GM12878 (cell line): ENCODE results near the gene MAP4K5. TPM values are rescaled to one million over a fixed set of nuclear protein-coding genes. Genes with fewer than 3 reads are reported as not detected.

Experiments used
- ATAC-seq: fragments of 200-7000 bp; cut with Tn5 transposase; 3 replicates; pipeline ENCODE4 v1.9.1; 2020; ENCODE audit warnings: mild to moderate bottlenecking, moderate library complexity
- BruUV-seq: library from RNA; stranded (reverse); fragments of 400-500 nt; replicated peaks from 2 replicates; lab custom pipeline; 2021; lab: Mats Ljungman, UMichigan
- CTCF ChIA-PET: fragments of 300-600 bp; sonication (Branson Sonifier 250); formaldehyde crosslinking; extraction: SDS; loops from one replicate; lab custom pipeline; 2021; ENCODE audit warnings: inconsistent platforms; lab: Yijun Ruan, JAX
- POLR2A ChIA-PET: fragments of 350-600 bp; formaldehyde crosslinking; extraction: SDS; loops from one replicate; lab custom pipeline; 2021; ENCODE audit warnings: inconsistent platforms; lab: Charles Lee
- RAD21 ChIA-PET: fragments of 300-600 bp; sonication (Branson Sonifier 250); formaldehyde crosslinking; loops from one replicate; lab custom pipeline; 2023; ENCODE audit warnings: antibody characterized with exemption; ENCODE audit not compliant: unreplicated experiment; lab: Charles Lee
- SMC1A ChIA-PET: fragments of 300-600 bp; sonication (Branson Sonifier 250); formaldehyde crosslinking; loops from one replicate; lab custom pipeline; 2023; ENCODE audit not compliant: unreplicated experiment, uncharacterized antibody; lab: Charles Lee
- DNase-seq: peaks from one replicate; pipeline ENCODE4 v3.0.0-alpha.2; 2011; ENCODE audit warnings: low read depth, low spot score
- FAIRE-seq: peaks from 3 replicates; lab custom pipeline; 2011; peaks lifted over from hg19 to GRCh38; lab: Jason Lieb, UNC
- H2AFZ ChIP-seq: 2 replicates; pipeline ENCODE4 v1.6.0; 2011; ENCODE audit warnings: low read depth, low read length, control low read depth; ENCODE audit not compliant: control insufficient read depth
- H3K27ac ChIP-seq: 2 replicates; pipeline ENCODE4 v1.5.1; 2011; ENCODE audit warnings: control low read depth; ENCODE audit not compliant: control insufficient read depth, insufficient read depth
- H3K27me3 ChIP-seq, 2 experiments: replicated peaks in 1 of 2; 2 replicates each; pipeline versions ENCODE4 v1.6.0 to v1.6.1; 2011; ENCODE audit warnings: low read length in 1 of 2; ENCODE audit not compliant: control insufficient read depth in 2 of 2, insufficient read depth in 2 of 2
- H3K36me3 ChIP-seq, 2 experiments: 2 replicates each; pipeline ENCODE4 v1.5.1; 2011; ENCODE audit warnings: low read length in 1 of 2; ENCODE audit not compliant: control insufficient read depth in 2 of 2, insufficient read depth in 2 of 2
- H3K4me1 ChIP-seq: 2 replicates; pipeline ENCODE4 v1.6.1; 2011; ENCODE audit warnings: mild to moderate bottlenecking, low read length, moderate library complexity, mixed read lengths; ENCODE audit not compliant: control insufficient read depth, insufficient read depth
- H3K4me2 ChIP-seq: 2 replicates; pipeline ENCODE4 v1.6.0; 2011; ENCODE audit warnings: control low read depth; ENCODE audit not compliant: control insufficient read depth, insufficient read depth
- H3K4me3 ChIP-seq: fragments of 200-600 bp; sonication (generic); 2 replicates; pipeline ENCODE4 v1.5.1; 2016
- H3K79me2 ChIP-seq: 2 replicates; pipeline ENCODE4 v1.6.0; 2011; ENCODE audit warnings: low read length; ENCODE audit not compliant: control insufficient read depth, insufficient read depth
- H3K9ac ChIP-seq: 2 replicates; pipeline ENCODE4 v1.8.0; 2011; ENCODE audit warnings: low read length, control low read depth, mixed read lengths; ENCODE audit not compliant: control insufficient read depth, insufficient read depth
- H3K9me3 ChIP-seq: replicated peaks from 3 replicates; pipeline ENCODE4 v1.5.1; 2011; ENCODE audit warnings: mild to moderate bottlenecking, low read length; ENCODE audit not compliant: control insufficient read depth, insufficient read depth
- H4K20me1 ChIP-seq: 2 replicates; pipeline ENCODE4 v1.6.0; 2011; ENCODE audit not compliant: control insufficient read depth, insufficient read depth
- CHD4 ChIP-seq: fragments of 200-600 bp; sonication (generic); IDR thresholded peaks from 2 replicates; pipeline ENCODE4 v1.6.1; 2016; ENCODE audit warnings: mild to moderate bottlenecking
- GATAD2B ChIP-seq: fragments of 450-650 bp; conservative IDR thresholded peaks from 2 replicates; pipeline ENCODE4 v1.6.1; 2017; ENCODE audit warnings: low read depth, mild to moderate bottlenecking, moderate library complexity
- IKZF2 ChIP-seq, 2 experiments: fragments of 450-650 bp; IDR thresholded peaks; 2 replicates each; pipeline ENCODE4 v1.6.1; 2017; ENCODE audit warnings: mild to moderate bottlenecking in 2 of 2, moderate library complexity in 2 of 2
- IRF4 ChIP-seq: IDR thresholded peaks from 2 replicates; pipeline ENCODE4 v1.6.1; 2011; ENCODE audit warnings: low read depth, low read length
- POLR2A ChIP-seq: IDR thresholded peaks from 2 replicates; pipeline ENCODE4 v1.6.1; 2011; ENCODE audit warnings: low read depth, mild to moderate bottlenecking, low read length
- WGBS: methylation state at CpG from one replicate; pipeline ENCODE4 v1.1.6; 2016; ENCODE audit warnings: low lambda C conversion rate; ENCODE audit not compliant: insufficient replicate concordance, insufficient coverage; ENCODE audit errors: missing lambda C conversion rate; 5-methylcytosine and 5-hydroxymethylcytosine counted together
- in situ Hi-C: fragments of 300-500 bp; cut with MboI; formaldehyde crosslinking; loops from 9 replicates; pipeline ENCODE4 v1.14.3; 2018; ENCODE audit warnings: mixed read lengths
- intact Hi-C: fragments of 100-400 bp; cut with micrococcal nuclease; formaldehyde crosslinking; loops from one replicate; pipeline ENCODE4 v1.14.2; 2022; ENCODE audit not compliant: unreplicated experiment
- polyA plus RNA-seq, 11 experiments: library from polyadenylated mRNA; depleted of rRNA in 4 of 11; unstranded in 6 of 11; stranded (reverse) in 5 of 11; fragments of >200 nt; fragmentation: Nextera tagmentation in 4 of 11; fragmentation: Illumina TruSeq in 1 of 11; extraction: Ambion mirVana in 4 of 11; extraction: Trizol in 1 of 11; gene quantifications; 1 replicate in 1 of 11; 2 replicates in 10 of 11; pipeline versions ENCODE4 v1.2.1 to v1.2.3, GENCODE V29; 2011 to 2016; ENCODE audit warnings: inconsistent platforms in 2 of 11, missing spikeins in 2 of 11, low read depth in 1 of 11
- small RNA-seq: library from RNA; depleted of rRNA; stranded (forward); fragments of <200 nt; gene quantifications from one replicate; pipeline ENCODE3, GENCODE V24; 2014
- total RNA-seq, 4 experiments: library from RNA; depleted of rRNA in 3 of 4; stranded (reverse); fragments of >200 nt in 3 of 4; fragmentation: Illumina TruSeq in 1 of 4; extraction: Trizol in 1 of 4; gene quantifications; 2 replicates each; pipeline versions ENCODE4 v1.2.1 to v1.2.3, GENCODE V29; 2013 to 2021

MAP4K5 gene
- total and polyA plus RNA-seq, 10 of the 15 experiments (the other 5 are each of a cell fraction or from before 2014, with no cell fraction given), result 9.1 to 41.3 (median 30.1) TPM

DNA sequence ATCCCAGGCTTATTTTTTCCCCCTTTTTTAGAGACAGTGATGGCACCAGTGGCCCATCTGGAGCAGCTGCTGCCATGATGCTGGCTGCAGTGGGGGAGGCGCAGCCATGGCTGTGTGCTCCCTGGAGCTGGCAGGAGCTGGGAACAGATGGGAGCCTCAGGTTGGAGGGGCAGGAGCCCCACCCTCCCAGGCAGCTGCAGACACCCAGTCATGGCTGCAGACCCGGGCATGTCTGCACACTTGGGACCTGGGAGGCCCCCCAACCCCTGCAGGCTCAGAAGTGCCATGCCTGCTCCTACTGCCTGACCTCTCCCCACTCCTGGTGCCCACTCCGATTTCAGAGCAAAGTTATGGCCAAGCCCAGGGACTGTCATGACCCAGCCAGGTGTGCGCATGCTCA lies 160.8 kb downstream of the MAP4K5 start:
- Histone ChIP-seq H3K27ac (no peak overlapping the region), H3K79me2 (no peaks in the 10 kb centered on the region), H3K4me1 (no peaks in the 10 kb centered on the region), H3K27me3 (no peaks in the 10 kb centered on the region), H2AFZ (no peak overlapping the region), H3K36me3 (no peaks in the 10 kb centered on the region), H3K4me2 (no peak overlapping the region), H4K20me1 (no peaks in the 10 kb centered on the region), H3K4me3 (no peak overlapping the region), H3K9me3 (no peaks in the 10 kb centered on the region; the same call in 2 of the 3 replicates), H3K9ac (no peak overlapping the region)
- no peak for ATAC-seq
- 77% methylated on average over 4 of the region's 4 CpGs for WGBS
- SMC1A ChIA-PET, result no interaction called here
- in situ Hi-C loops, result no loop called here
- CTCF ChIA-PET, result no interaction called here
- no peak for DNase-seq
- intact Hi-C loops, result no loop called here
- no peak for FAIRE-seq
- RAD21 ChIA-PET, result no interaction called here
- POLR2A ChIA-PET, result no interaction called here
- BruUV-seq, result no TSS peak
- TF ChIP-seq IRF4 (no peak), POLR2A (no peak), CHD4 (no peak), IKZF2 (IDR thresholded peaks at IDR 0.05) (no peak), GATAD2B (no peak)

Small RNA genes within 50 kb of the gene (small RNA-seq; reads per million reads assigned to genes)
- not detected for gene RF00019
- not detected for gene SNRPGP1

Other genes starting within 250 kb of the MAP4K5 start
- 13.3 and 15.9 TPM in 2 replicates for gene L2HGDH, start 220.3 kb downstream of the MAP4K5 start, total RNA-seq (2014; rRNA removed)
- 9.7 and 10.5 TPM in 2 replicates for gene L2HGDH, start 220.3 kb downstream of the MAP4K5 start, total RNA-seq (2014; rRNA removed; fragmentation: Illumina TruSeq; extraction: Trizol)
- gene L2HGDH, start 220.3 kb downstream of the MAP4K5 start, total RNA-seq (2021), result 14.1 TPM in 2 replicates
- 11.7 and 12.0 TPM in 2 replicates for gene L2HGDH, start 220.3 kb downstream of the MAP4K5 start, polyA plus RNA-seq (2011; rRNA removed)
- 13.7 and 16.9 TPM in 2 replicates for gene L2HGDH, start 220.3 kb downstream of the MAP4K5 start, polyA plus RNA-seq (2014; fragmentation: Illumina TruSeq; extraction: Trizol)
- gene L2HGDH, start 220.3 kb downstream of the MAP4K5 start, polyA plus RNA-seq (2014; fragmentation: Nextera tagmentation; extraction: Ambion mirVana), result 1 to 10 TPM; 2.6 to 3.0 TPM
- 13.4 and 16.3 TPM in 2 replicates for gene L2HGDH, start 220.3 kb downstream of the MAP4K5 start, polyA plus RNA-seq (2014; rRNA removed)
- gene L2HGDH, start 220.3 kb downstream of the MAP4K5 start, polyA plus RNA-seq (2016; fragmentation: Nextera tagmentation; extraction: Ambion mirVana), result 10 to 100 TPM; 14.4 to 18.3 TPM
- 9.5 and 11.3 TPM in 2 replicates for gene DMAC2L, start 220.2 kb downstream of the MAP4K5 start, total RNA-seq (2014; rRNA removed)
- gene DMAC2L, start 220.2 kb downstream of the MAP4K5 start, total RNA-seq (2014; rRNA removed; fragmentation: Illumina TruSeq; extraction: Trizol), result 11.9 TPM in 2 replicates
- 21.4 and 22.5 TPM in 2 replicates for gene DMAC2L, start 220.2 kb downstream of the MAP4K5 start, total RNA-seq (2021)
- 33.8 and 34.9 TPM in 2 replicates for gene DMAC2L, start 220.2 kb downstream of the MAP4K5 start, polyA plus RNA-seq (2011; rRNA removed)
- gene DMAC2L, start 220.2 kb downstream of the MAP4K5 start, polyA plus RNA-seq (2014; fragmentation: Illumina TruSeq; extraction: Trizol), result 11.9 and 14.5 TPM in 2 replicates
- 10 to 100 TPM; 63.7 to 76.3 TPM for gene DMAC2L, start 220.2 kb downstream of the MAP4K5 start, polyA plus RNA-seq (2014; fragmentation: Nextera tagmentation; extraction: Ambion mirVana)
- gene DMAC2L, start 220.2 kb downstream of the MAP4K5 start, polyA plus RNA-seq (2014; rRNA removed), result 17.2 and 20.9 TPM in 2 replicates
- gene DMAC2L, start 220.2 kb downstream of the MAP4K5 start, polyA plus RNA-seq (2016; fragmentation: Nextera tagmentation; extraction: Ambion mirVana), result 10 to 100 TPM; 34.1 to 35.8 TPM
- gene CDKL1, start 135.7 kb downstream of the MAP4K5 start, total RNA-seq (2014; rRNA removed), result 11.0 and 20.4 TPM in 2 replicates
- 19.0 and 22.6 TPM in 2 replicates for gene CDKL1, start 135.7 kb downstream of the MAP4K5 start, total RNA-seq (2014; rRNA removed; fragmentation: Illumina TruSeq; extraction: Trizol)
- 10.6 and 11.9 TPM in 2 replicates for gene CDKL1, start 135.7 kb downstream of the MAP4K5 start, total RNA-seq (2021)
- 17.4 and 20.9 TPM in 2 replicates for gene CDKL1, start 135.7 kb downstream of the MAP4K5 start, polyA plus RNA-seq (2011; rRNA removed)
- gene CDKL1, start 135.7 kb downstream of the MAP4K5 start, polyA plus RNA-seq (2014; fragmentation: Illumina TruSeq; extraction: Trizol), result 9.0 and 9.3 TPM in 2 replicates
- 10 to 100 TPM in 1 of 2 experiments, 1 to 10 TPM in 1; 10.0 to 17.2 TPM for gene CDKL1, start 135.7 kb downstream of the MAP4K5 start, polyA plus RNA-seq (2014; fragmentation: Nextera tagmentation; extraction: Ambion mirVana)
- gene CDKL1, start 135.7 kb downstream of the MAP4K5 start, polyA plus RNA-seq (2014; rRNA removed), result 5.8 and 9.0 TPM in 2 replicates
- gene CDKL1, start 135.7 kb downstream of the MAP4K5 start, polyA plus RNA-seq (2016; fragmentation: Nextera tagmentation; extraction: Ambion mirVana), result 10 to 100 TPM; 10.1 to 11.3 TPM
- gene ATL1, start 27.6 kb upstream of the MAP4K5 start, total RNA-seq (2014; rRNA removed), result 0.11 and 0.76 TPM in 2 replicates
- gene ATL1, start 27.6 kb upstream of the MAP4K5 start, total RNA-seq (2014; rRNA removed; fragmentation: Illumina TruSeq; extraction: Trizol), result 0.60 and 0.72 TPM in 2 replicates
- 0.58 and 1.1 TPM in 2 replicates for gene ATL1, start 27.6 kb upstream of the MAP4K5 start, total RNA-seq (2021)
- gene ATL1, start 27.6 kb upstream of the MAP4K5 start, polyA plus RNA-seq (2011; rRNA removed), result 0.58 and 0.71 TPM in 2 replicates
- 0.43 and 1.5 TPM in 2 replicates for gene ATL1, start 27.6 kb upstream of the MAP4K5 start, polyA plus RNA-seq (2014; fragmentation: Illumina TruSeq; extraction: Trizol)
- under 1 TPM in 1 of 2 experiments, not detected in 1; 0.18 TPM for gene ATL1, start 27.6 kb upstream of the MAP4K5 start, polyA plus RNA-seq (2014; fragmentation: Nextera tagmentation; extraction: Ambion mirVana)
- gene ATL1, start 27.6 kb upstream of the MAP4K5 start, polyA plus RNA-seq (2014; rRNA removed), result 0.15 and 1.0 TPM in 2 replicates
- 1 to 10 TPM; 1.0 to 1.2 TPM for gene ATL1, start 27.6 kb upstream of the MAP4K5 start, polyA plus RNA-seq (2016; fragmentation: Nextera tagmentation; extraction: Ambion mirVana)
- 16.9 and 19.9 TPM in 2 replicates for gene SAV1, start 135.7 kb upstream of the MAP4K5 start, total RNA-seq (2014; rRNA removed)
- 20.4 and 21.1 TPM in 2 replicates for gene SAV1, start 135.7 kb upstream of the MAP4K5 start, total RNA-seq (2014; rRNA removed; fragmentation: Illumina TruSeq; extraction: Trizol)
- 21.1 and 24.9 TPM in 2 replicates for gene SAV1, start 135.7 kb upstream of the MAP4K5 start, total RNA-seq (2021)
- gene SAV1, start 135.7 kb upstream of the MAP4K5 start, polyA plus RNA-seq (2011; rRNA removed), result 18.5 and 29.3 TPM in 2 replicates
- gene SAV1, start 135.7 kb upstream of the MAP4K5 start, polyA plus RNA-seq (2014; fragmentation: Illumina TruSeq; extraction: Trizol), result 22.3 and 33.3 TPM in 2 replicates
- gene SAV1, start 135.7 kb upstream of the MAP4K5 start, polyA plus RNA-seq (2014; fragmentation: Nextera tagmentation; extraction: Ambion mirVana), result 10 to 100 TPM; 10.1 to 15.1 TPM
- gene SAV1, start 135.7 kb upstream of the MAP4K5 start, polyA plus RNA-seq (2014; rRNA removed), result 17.6 and 20.4 TPM in 2 replicates
- gene SAV1, start 135.7 kb upstream of the MAP4K5 start, polyA plus RNA-seq (2016; fragmentation: Nextera tagmentation; extraction: Ambion mirVana), result 10 to 100 TPM; 25.1 to 29.1 TPM